Astrocyte (in vitro differentiated cells and primary cell): ENCODE measurements around the gene ABLIM2. TPM values are rescaled to one million over a fixed set of nuclear protein-coding genes. Genes with fewer than 3 reads are reported as not detected.

Source experiments
- DNase-seq: peaks from one replicate; pipeline ENCODE4 v3.0.0-alpha.2; 2010; ENCODE audit warnings: low read depth
- FAIRE-seq: peaks from 2 replicates; lab custom pipeline; 2011; peaks lifted over from hg19 to GRCh38; lab: Jason Lieb, UNC
- H2AFZ ChIP-seq: 2 replicates; pipeline ENCODE4 v1.6.0; 2012; ENCODE audit warnings: low read depth, low read length, inconsistent platforms
- H3K27ac ChIP-seq: 2 replicates; pipeline ENCODE4 v1.5.1; 2011; ENCODE audit warnings: low read depth, low read length, inconsistent platforms
- H3K27me3 ChIP-seq: 2 replicates; pipeline ENCODE4 v1.6.0; 2011; ENCODE audit warnings: low read length, inconsistent platforms; ENCODE audit not compliant: insufficient read depth
- H3K36me3 ChIP-seq: 2 replicates; pipeline ENCODE4 v1.5.1; 2011; ENCODE audit warnings: low read length, inconsistent platforms; ENCODE audit not compliant: insufficient read depth
- H3K4me1 ChIP-seq: 2 replicates; pipeline ENCODE4 v1.5.1; 2011; ENCODE audit warnings: low read length, inconsistent platforms; ENCODE audit not compliant: insufficient read depth
- H3K4me2 ChIP-seq: 2 replicates; pipeline ENCODE4 v1.6.0; 2012; ENCODE audit warnings: low read length, inconsistent platforms
- H3K4me3 ChIP-seq: 2 replicates; pipeline ENCODE4 v1.5.1; 2011; ENCODE audit warnings: low read depth, mild to moderate bottlenecking, low read length, inconsistent platforms; ENCODE audit not compliant: insufficient read depth
- H3K79me2 ChIP-seq: 2 replicates; pipeline ENCODE4 v1.6.0; 2012; ENCODE audit warnings: mild to moderate bottlenecking, low read length, inconsistent platforms; ENCODE audit not compliant: insufficient read depth
- H3K9ac ChIP-seq: 2 replicates; pipeline ENCODE4 v1.6.0; 2012; ENCODE audit warnings: mild to moderate bottlenecking, low read length, inconsistent platforms
- H3K9me3 ChIP-seq: 2 replicates; pipeline ENCODE4 v1.5.1; 2012; ENCODE audit warnings: low read depth, mild to moderate bottlenecking, low read length, inconsistent platforms; ENCODE audit not compliant: insufficient read depth
- H4K20me1 ChIP-seq: 2 replicates; pipeline ENCODE4 v1.6.0; 2012; ENCODE audit warnings: low read length, inconsistent platforms; ENCODE audit not compliant: insufficient read depth
- H3K27ac Mint-ChIP-seq: one replicate; pipeline ENCODE4 v1.8.0; 2021; ENCODE audit warnings: mild to moderate bottlenecking, mixed read lengths; ENCODE audit not compliant: unreplicated experiment
- H3K27me3 Mint-ChIP-seq: one replicate; pipeline ENCODE4 v1.8.0; 2021; ENCODE audit warnings: low read depth, mixed read lengths; ENCODE audit not compliant: unreplicated experiment
- H3K36me3 Mint-ChIP-seq: one replicate; pipeline ENCODE4 v1.8.0; 2021; ENCODE audit warnings: low read depth, mixed read lengths; ENCODE audit not compliant: unreplicated experiment
- H3K4me1 Mint-ChIP-seq: one replicate; pipeline ENCODE4 v1.8.0; 2021; ENCODE audit warnings: low read depth, mixed read lengths; ENCODE audit not compliant: unreplicated experiment
- H3K4me3 Mint-ChIP-seq: one replicate; pipeline ENCODE4 v1.8.0; 2021; ENCODE audit warnings: mild to moderate bottlenecking, moderate library complexity, mixed read lengths; ENCODE audit not compliant: unreplicated experiment
- H3K9me3 Mint-ChIP-seq: one replicate; pipeline ENCODE4 v1.8.0; 2021; ENCODE audit warnings: mild to moderate bottlenecking, mixed read lengths; ENCODE audit not compliant: unreplicated experiment
- CTCF ChIP-seq: IDR thresholded peaks from 2 replicates; pipeline ENCODE4 v1.5.1; 2011; ENCODE audit warnings: low read depth, mild to moderate bottlenecking, inconsistent platforms, low read length, moderate library complexity; ENCODE audit not compliant: insufficient read depth
- EZH2 ChIP-seq: IDR thresholded peaks from 2 replicates; pipeline ENCODE4 v1.6.1; 2012; ENCODE audit warnings: mild to moderate bottlenecking, low read length, inconsistent platforms; ENCODE audit not compliant: insufficient read depth
- total RNA-seq: library from RNA; stranded (reverse); gene quantifications from 2 replicates; pipeline ENCODE4 v1.2.1, GENCODE V29; 2021

The ABLIM2 gene
- total RNA-seq, 1 donor from 2014 or later: 0.50 TPM

- peaks cover 61% of the 10 kb centered on the region for H3K27me3 Mint-ChIP-seq
- no peak overlapping the region for H3K4me2 ChIP-seq
- H4K20me1 ChIP-seq: peaks cover 5% of the 10 kb centered on the region
- peaks cover 1% of the 10 kb centered on the region for H3K36me3 Mint-ChIP-seq
- H3K9ac ChIP-seq: no peak overlapping the region
- H3K36me3 ChIP-seq: no peaks in the 10 kb centered on the region
- peaks cover 45% of the 10 kb centered on the region for H3K27me3 ChIP-seq
- H2AFZ ChIP-seq: no peak overlapping the region
- H3K4me1 Mint-ChIP-seq: no peaks in the 10 kb centered on the region
- H3K4me1 ChIP-seq: no peaks in the 10 kb centered on the region
- H3K9me3 ChIP-seq: no peaks in the 10 kb centered on the region
- FAIRE-seq (no peak), DNase-seq (no peak)
- TF ChIP-seq EZH2: no peak
- TF ChIP-seq CTCF: no peak
- no peak overlapping the region for H3K27ac ChIP-seq
- H3K27ac Mint-ChIP-seq: no peak overlapping the region
- no peak overlapping the region for H3K4me3 Mint-ChIP-seq
- no peak overlapping the region for H3K4me3 ChIP-seq
- no peaks in the 10 kb centered on the region for H3K9me3 Mint-ChIP-seq
- no peaks in the 10 kb centered on the region for H3K79me2 ChIP-seq
These were observed 76.7 kb downstream of the ABLIM2 start for GRCh38 chr4:8081621-8082516.

GRCh38 chr4:8081171-8081570 lies 77.4 kb downstream of the ABLIM2 start:
- peaks cover 1% of the 10 kb centered on the region for H3K36me3 Mint-ChIP-seq
- no peak overlapping the region for H3K27ac Mint-ChIP-seq
- H3K4me1 ChIP-seq: no peaks in the 10 kb centered on the region
- H4K20me1 ChIP-seq: peaks cover 5% of the 10 kb centered on the region
- DNase-seq (no peak), FAIRE-seq (no peak)
- H3K4me2 ChIP-seq: no peak overlapping the region
- no peaks in the 10 kb centered on the region for H3K4me1 Mint-ChIP-seq
- H3K27me3 Mint-ChIP-seq: peaks cover 58% of the 10 kb centered on the region
- H3K36me3 ChIP-seq: no peaks in the 10 kb centered on the region
- no peaks in the 10 kb centered on the region for H3K9me3 Mint-ChIP-seq
- H3K9me3 ChIP-seq: no peaks in the 10 kb centered on the region
- no peak overlapping the region for H3K4me3 ChIP-seq
- TF ChIP-seq CTCF (no peak), EZH2 (no peak)
- peaks cover 45% of the 10 kb centered on the region for H3K27me3 ChIP-seq
- H3K79me2 ChIP-seq: no peaks in the 10 kb centered on the region
- H3K4me3 Mint-ChIP-seq: no peak overlapping the region
- no peak overlapping the region for H3K9ac ChIP-seq
- H3K27ac ChIP-seq: no peak overlapping the region
- H2AFZ ChIP-seq: no peak overlapping the region

- H3K27ac ChIP-seq: no peak overlapping the region
- H4K20me1 ChIP-seq: peaks cover 5% of the 10 kb centered on the region
- H3K4me3 Mint-ChIP-seq: no peak overlapping the region
- DNase-seq: no peak
- H3K4me2 ChIP-seq: no peak overlapping the region
- no peak overlapping the region for H3K4me3 ChIP-seq
- H3K79me2 ChIP-seq: no peaks in the 10 kb centered on the region
- H3K27ac Mint-ChIP-seq: no peak overlapping the region
- peaks cover 45% of the 10 kb centered on the region for H3K27me3 ChIP-seq
- H3K9me3 Mint-ChIP-seq: no peaks in the 10 kb centered on the region
- H2AFZ ChIP-seq: no peak overlapping the region
- H3K9me3 ChIP-seq: no peaks in the 10 kb centered on the region
- H3K36me3 Mint-ChIP-seq: peaks cover 1% of the 10 kb centered on the region
- TF ChIP-seq CTCF: no peak
- TF ChIP-seq EZH2: no peak
- H3K36me3 ChIP-seq: no peaks in the 10 kb centered on the region
- no peaks in the 10 kb centered on the region for H3K4me1 ChIP-seq
- FAIRE-seq: no peak
- H3K9ac ChIP-seq: no peak overlapping the region
- H3K27me3 Mint-ChIP-seq: peaks cover 55% of the 10 kb centered on the region
- H3K4me1 Mint-ChIP-seq: no peaks in the 10 kb centered on the region
These were observed 77.9 kb downstream of the ABLIM2 start for GRCh38 chr4:8080754-8081065.
